OCI-LY3 (cell line): Measurements from ENCODE around the gene CACNA2D3.

Source experiments
- H2AFZ ChIP-seq: fragments of 200-600, 300-600 bp; shearing (Covaris generic); 2 replicates; pipeline ENCODE4 v1.6.0; 2014; ENCODE audit warnings: antibody characterized with exemption, low read depth, low read length
- H3K27ac ChIP-seq: fragments of 200-600, 300-600 bp; sonication (generic); 2 replicates; pipeline ENCODE4 v1.5.1; 2014; ENCODE audit warnings: mild to moderate bottlenecking, low read length, moderate library complexity, mixed read lengths
- H3K27me3 ChIP-seq: fragments of 200-600, 300-600 bp; sonication (generic); 2 replicates; pipeline ENCODE4 v1.6.1; 2014; ENCODE audit warnings: low read depth, low read length, mixed read lengths
- H3K36me3 ChIP-seq: fragments of 200-600, 300-600 bp; sonication (generic); replicated peaks from 2 replicates; pipeline ENCODE3; 2014; ENCODE audit warnings: low read depth, low read length, mixed read lengths
- H3K4me1 ChIP-seq: fragments of 300-600, 200-600 bp; sonication (generic); 2 replicates; pipeline ENCODE4 v1.6.1; 2014; ENCODE audit warnings: low read length, mixed read lengths
- H3K4me2 ChIP-seq: fragments of 200-600, 300-600 bp; sonication (generic); 2 replicates; pipeline ENCODE4 v1.6.1; 2014; ENCODE audit warnings: low read length, mixed read lengths
- H3K4me3 ChIP-seq: fragments of 300-600, 200-600 bp; sonication (generic); 2 replicates; pipeline ENCODE4 v1.5.1; 2014; ENCODE audit warnings: antibody characterized with exemption, mild to moderate bottlenecking, low read length, moderate library complexity
- H3K79me2 ChIP-seq: fragments of 300-600, 200-600 bp; shearing (Covaris generic); 2 replicates; pipeline ENCODE4 v1.6.1; 2014; ENCODE audit warnings: mild to moderate bottlenecking, low read length, mixed read lengths
- H3K9ac ChIP-seq: fragments of 300-600, 200-600 bp; shearing (Covaris generic); 2 replicates; pipeline ENCODE4 v1.6.0; 2014; ENCODE audit warnings: mild to moderate bottlenecking, low read length, moderate library complexity
- H3K9me3 ChIP-seq: fragments of 200-600, 300-600 bp; shearing (Covaris generic); 2 replicates; pipeline ENCODE4 v1.6.1; 2014; ENCODE audit warnings: low read length, mixed read lengths; ENCODE audit not compliant: insufficient read depth
- H4K20me1 ChIP-seq: fragments of 200-600, 300-600 bp; sonication (generic); 2 replicates; pipeline ENCODE4 v1.6.1; 2016; ENCODE audit warnings: low read length, mixed read lengths; ENCODE audit not compliant: insufficient read depth
- EZH2phosphoT487 ChIP-seq: fragments of 200-600 bp; shearing (Covaris generic); IDR thresholded peaks from 2 replicates; pipeline ENCODE4 v1.6.1; 2018; ENCODE audit warnings: antibody characterized with exemption, mixed run types, low read depth
- TF ChIP-seq, protein P1 (sequence below): fragments of 200-600, 300-600 bp; sonication (generic); IDR thresholded peaks from 2 replicates; pipeline ENCODE4 v1.5.1; 2014; ENCODE audit warnings: antibody characterized with exemption, low read length, low read depth

The CACNA2D3 gene

DNA sequence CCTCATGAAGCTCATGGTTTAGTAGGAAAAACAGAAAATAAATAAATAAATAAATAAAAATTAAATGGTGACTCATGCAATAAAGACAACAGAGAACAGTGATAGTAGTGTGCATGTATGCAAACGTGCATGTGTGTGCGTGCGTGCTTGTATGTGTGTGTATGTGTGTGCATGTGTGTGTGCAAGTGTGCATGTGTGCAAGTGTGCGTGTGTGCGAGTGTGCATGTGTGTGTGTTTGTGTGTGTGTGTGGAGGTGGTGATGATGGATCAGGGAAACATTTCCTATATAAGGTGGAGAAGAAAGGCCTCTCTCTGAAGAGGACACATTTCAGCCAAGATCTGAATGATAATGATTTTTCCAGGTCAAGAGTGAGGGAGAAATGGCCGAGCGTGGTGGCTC is 47.2 kb downstream of the CACNA2D3 start:
- H3K27ac ChIP-seq, result no peak overlapping the region
- H3K36me3 ChIP-seq, result no peaks in the 10 kb centered on the region
- H4K20me1 ChIP-seq, result no peaks in the 10 kb centered on the region
- H3K27me3 ChIP-seq, result peaks cover 24% of the 10 kb centered on the region
- no peak overlapping the region for H2AFZ ChIP-seq
- no peaks in the 10 kb centered on the region for H3K9me3 ChIP-seq
- no peak overlapping the region for H3K4me2 ChIP-seq
- no peaks in the 10 kb centered on the region for H3K4me1 ChIP-seq
- H3K4me3 ChIP-seq, result no peak overlapping the region
- no peaks in the 10 kb centered on the region for H3K79me2 ChIP-seq
- no peak overlapping the region for H3K9ac ChIP-seq
- no peak for TF ChIP-seq EZH2phosphoT487
- TF ChIP-seq, protein P1, sequence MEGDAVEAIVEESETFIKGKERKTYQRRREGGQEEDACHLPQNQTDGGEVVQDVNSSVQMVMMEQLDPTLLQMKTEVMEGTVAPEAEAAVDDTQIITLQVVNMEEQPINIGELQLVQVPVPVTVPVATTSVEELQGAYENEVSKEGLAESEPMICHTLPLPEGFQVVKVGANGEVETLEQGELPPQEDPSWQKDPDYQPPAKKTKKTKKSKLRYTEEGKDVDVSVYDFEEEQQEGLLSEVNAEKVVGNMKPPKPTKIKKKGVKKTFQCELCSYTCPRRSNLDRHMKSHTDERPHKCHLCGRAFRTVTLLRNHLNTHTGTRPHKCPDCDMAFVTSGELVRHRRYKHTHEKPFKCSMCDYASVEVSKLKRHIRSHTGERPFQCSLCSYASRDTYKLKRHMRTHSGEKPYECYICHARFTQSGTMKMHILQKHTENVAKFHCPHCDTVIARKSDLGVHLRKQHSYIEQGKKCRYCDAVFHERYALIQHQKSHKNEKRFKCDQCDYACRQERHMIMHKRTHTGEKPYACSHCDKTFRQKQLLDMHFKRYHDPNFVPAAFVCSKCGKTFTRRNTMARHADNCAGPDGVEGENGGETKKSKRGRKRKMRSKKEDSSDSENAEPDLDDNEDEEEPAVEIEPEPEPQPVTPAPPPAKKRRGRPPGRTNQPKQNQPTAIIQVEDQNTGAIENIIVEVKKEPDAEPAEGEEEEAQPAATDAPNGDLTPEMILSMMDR, result no peak

DNA sequence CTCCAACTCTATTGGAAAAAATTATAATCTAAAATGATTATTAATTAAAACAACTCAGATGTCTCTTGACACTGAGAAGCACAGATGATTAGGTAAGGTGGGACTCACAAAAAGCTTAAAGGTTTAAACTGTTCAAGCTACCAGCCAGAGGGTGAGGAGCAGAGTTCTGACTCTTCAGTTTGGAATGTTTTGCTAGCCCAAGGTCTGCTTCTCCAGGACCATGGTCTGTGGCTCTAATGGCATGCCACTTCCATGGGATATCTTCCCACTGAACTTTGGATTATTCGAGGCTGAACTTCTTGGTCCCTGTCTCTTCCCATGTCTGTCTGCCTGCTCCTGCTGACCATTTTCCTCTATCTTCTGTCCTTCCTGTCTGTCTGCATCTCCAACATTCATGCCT is 49.2 kb downstream of the CACNA2D3 start:
- H2AFZ ChIP-seq, result no peak overlapping the region
- H4K20me1 ChIP-seq, result no peaks in the 10 kb centered on the region
- no peak overlapping the region for H3K9ac ChIP-seq
- H3K27me3 ChIP-seq, result peaks cover 18% of the 10 kb centered on the region
- no peaks in the 10 kb centered on the region for H3K9me3 ChIP-seq
- no peak for TF ChIP-seq EZH2phosphoT487
- TF ChIP-seq, protein P1, result no peak
- no peak overlapping the region for H3K4me2 ChIP-seq
- no peak overlapping the region for H3K4me3 ChIP-seq
- no peaks in the 10 kb centered on the region for H3K36me3 ChIP-seq
- H3K27ac ChIP-seq, result no peak overlapping the region
- H3K4me1 ChIP-seq, result no peaks in the 10 kb centered on the region
- H3K79me2 ChIP-seq, result no peaks in the 10 kb centered on the region

DNA sequence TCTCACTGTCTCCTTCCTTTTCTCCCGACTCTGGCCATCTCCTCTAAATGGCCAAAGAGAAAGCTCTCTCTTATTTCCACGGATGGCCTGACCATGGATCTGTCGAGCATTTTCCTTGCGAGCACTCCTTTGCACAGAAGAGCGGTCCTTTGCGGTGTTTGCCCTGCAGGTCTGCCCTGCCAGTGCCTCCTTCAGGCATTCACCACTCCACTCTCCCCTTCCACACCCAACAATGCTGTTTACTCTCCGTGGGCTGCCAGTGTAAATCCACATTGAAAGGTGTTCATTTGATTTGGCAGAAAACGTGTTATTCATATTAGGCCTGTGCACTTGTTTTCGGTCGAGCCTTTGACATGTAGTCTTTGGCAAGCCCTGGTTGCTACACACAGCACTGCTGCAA is 49.6 kb downstream of the CACNA2D3 start:
- TF ChIP-seq, protein P1, result no peak
- TF ChIP-seq EZH2phosphoT487, result no peak
- Histone ChIP-seq H3K27ac (no peak overlapping the region), H4K20me1 (no peaks in the 10 kb centered on the region), H3K9me3 (no peaks in the 10 kb centered on the region), H3K4me2 (no peak overlapping the region), H3K27me3 (peaks cover 15% of the 10 kb centered on the region), H3K9ac (no peak overlapping the region), H3K79me2 (no peaks in the 10 kb centered on the region), H2AFZ (no peak overlapping the region), H3K4me3 (no peak overlapping the region), H3K36me3 (no peaks in the 10 kb centered on the region), H3K4me1 (no peaks in the 10 kb centered on the region)

DNA sequence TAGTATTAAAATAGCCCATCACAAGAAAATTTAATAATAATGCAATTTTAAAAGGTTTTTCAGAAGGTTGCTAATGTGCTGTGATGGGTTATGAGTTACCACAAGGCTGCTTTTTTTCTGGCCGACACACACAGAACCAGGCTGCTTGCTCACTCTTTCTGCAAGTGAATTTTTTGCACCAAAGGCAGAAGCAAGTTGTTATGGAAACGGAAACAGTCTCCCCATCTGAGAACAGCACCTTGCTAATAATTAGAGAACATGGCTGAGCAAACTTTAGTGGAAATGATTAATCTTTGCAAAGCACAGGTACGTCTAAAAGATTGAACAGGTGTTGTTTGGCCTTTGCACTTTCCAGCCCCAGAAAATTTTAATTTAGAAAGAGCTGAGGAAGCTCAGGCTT is 51.0 kb downstream of the CACNA2D3 start:
- H4K20me1 ChIP-seq, result no peaks in the 10 kb centered on the region
- no peaks in the 10 kb centered on the region for H3K36me3 ChIP-seq
- no peaks in the 10 kb centered on the region for H3K79me2 ChIP-seq

More for the DNA sequence above, 51.0 kb downstream of the CACNA2D3 start:
- H3K4me1 ChIP-seq, result no peaks in the 10 kb centered on the region
- no peak overlapping the region for H3K27ac ChIP-seq
- no peak overlapping the region for H3K4me2 ChIP-seq
- peaks cover 21% of the 10 kb centered on the region for H3K27me3 ChIP-seq
- H2AFZ ChIP-seq, result no peak overlapping the region
- no peak overlapping the region for H3K9ac ChIP-seq
- no peak overlapping the region for H3K4me3 ChIP-seq
- TF ChIP-seq, protein P1, result no peak
- TF ChIP-seq EZH2phosphoT487, result no peak
- no peaks in the 10 kb centered on the region for H3K9me3 ChIP-seq
